Kidney (tissue), 14 donors: ENCODE data around the gene HTR3A. TPM values are rescaled to one million over a fixed set of nuclear protein-coding genes. Genes with fewer than 3 reads are reported as not detected.

ENCODE experiments used
- DNase-seq, 5 donors: peaks; one replicate each; pipeline ENCODE4 v3.0.0-alpha.2; 2013 to 2020
- FAIRE-seq: peaks from 2 replicates; lab custom pipeline; 2012; peaks lifted over from hg19 to GRCh38; lab: Jason Lieb, UNC
- H3K27ac ChIP-seq, 2 donors: one replicate each; pipeline ENCODE4 v1.7.0; 2013; ENCODE audit warnings: low read depth in 2 of 2, low read length in 2 of 2, inconsistent platforms in 1 of 2
- H3K27me3 ChIP-seq: one replicate; pipeline ENCODE4 v1.7.1; 2013; ENCODE audit warnings: low read length, inconsistent platforms; ENCODE audit not compliant: control insufficient read depth, insufficient read depth
- H3K36me3 ChIP-seq, 3 donors: one replicate each; pipeline versions ENCODE4 v1.7.0 to v1.7.1; 2013; ENCODE audit warnings: low read length in 3 of 3, control low read depth in 1 of 3, inconsistent platforms in 1 of 3; ENCODE audit not compliant: insufficient read depth in 3 of 3, control insufficient read depth in 2 of 3
- H3K4me1 ChIP-seq, 3 donors: one replicate each; pipeline versions ENCODE4 v1.7.0 to v1.7.1; 2013; ENCODE audit warnings: low read length in 3 of 3, inconsistent platforms in 1 of 3, low read depth in 1 of 3; ENCODE audit not compliant: control insufficient read depth in 2 of 3, insufficient read depth in 2 of 3
- H3K4me3 ChIP-seq, 3 donors: one replicate each; pipeline versions ENCODE4 v1.7.0 to v1.8.1; 2013; ENCODE audit warnings: low read length in 3 of 3, control low read depth in 1 of 3, inconsistent platforms in 1 of 3
- H3K9ac ChIP-seq, 3 donors: one replicate each; pipeline versions ENCODE4 v1.7.0 to v1.7.1; 2013; ENCODE audit warnings: low read length in 3 of 3, control low read depth in 1 of 3, inconsistent platforms in 1 of 3
- H3K9me3 ChIP-seq, 3 donors: one replicate each; pipeline versions ENCODE4 v1.7.0 to v1.7.1; 2013; ENCODE audit warnings: low read length in 3 of 3, control low read depth in 1 of 3, inconsistent platforms in 1 of 3; ENCODE audit not compliant: control insufficient read depth in 2 of 3, insufficient read depth in 1 of 3
- intact Hi-C: fragments of 100-400 bp; cut with DNase I; formaldehyde crosslinking; loops from one replicate; pipeline ENCODE4 v1.11.1; 2022
- polyA plus RNA-seq: library from polyadenylated mRNA; stranded (reverse); fragments of 350-450 nt; fragmentation: Illumina TruSeq; extraction: RNeasy Lipid Tissue Mini Kit (QIAGEN cat#74804); gene quantifications from one replicate; pipeline ENCODE4 v1.2.3, GENCODE V29; 2014; ENCODE audit warnings: low read depth, low replicate concordance; ENCODE audit not compliant: insufficient read depth
- total RNA-seq: library from RNA; stranded (reverse); fragmentation: NEBNext Ultra II Directional; extraction: Animal tissue kit (Norgen Biotek cat#: 25700); gene quantifications from one replicate; pipeline ENCODE4 v1.2.1, GENCODE V29; 2021
- TF ChIP-seq, protein P1 (sequence below): IDR thresholded peaks from 3 replicates; pipeline ENCODE4 v1.5.1; 2012; ENCODE audit warnings: mild to moderate bottlenecking, moderate library complexity, borderline replicate concordance; ENCODE audit not compliant: insufficient read depth; ENCODE audit errors: extremely low read depth
- donor health status: control.
- donor health status: control.
- donor health status: control.
- donor health status: control.
- donor health status: control.
- donor health status: DM: yes; HTN: yes; CAD: no.
- donor health status: Normal renal cell carcinoma (clear cell type).

Gene HTR3A
- total and polyA plus RNA-seq, 2 donors from 2014 or later = 1.1 TPM; not detected in 1

DNA sequence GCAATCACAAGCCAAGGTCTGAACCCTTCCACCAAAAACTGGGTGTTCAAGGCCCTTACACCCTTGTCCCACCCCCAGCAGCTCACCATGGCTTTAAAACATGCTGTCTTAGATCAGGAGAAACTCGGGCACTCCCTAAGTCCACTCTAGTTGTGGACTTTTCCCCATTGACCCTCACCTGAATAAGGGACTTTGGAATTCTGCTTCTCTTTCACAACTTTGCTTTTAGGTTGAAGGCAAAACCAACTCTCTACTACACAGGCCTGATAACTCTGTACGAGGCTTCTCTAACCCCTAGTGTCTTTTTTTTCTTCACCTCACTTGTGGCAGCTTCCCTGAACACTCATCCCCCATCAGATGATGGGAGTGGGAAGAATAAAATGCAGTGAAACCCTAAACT, 15.0 kb downstream of the HTR3A start:
- no peak overlapping the region for H3K9ac ChIP-seq
- H3K27ac ChIP-seq = no peak overlapping the region
- no peaks in the 10 kb centered on the region for H3K9me3 ChIP-seq
- DNase-seq (no peak), FAIRE-seq (no peak)
- no peak overlapping the region for H3K4me3 ChIP-seq
- H3K27me3 ChIP-seq = peaks cover 5% of the 10 kb centered on the region
- intact Hi-C loops = loop anchor here (5.0 kb wide), 1 partner anchor 272 kb away; no protein-coding TSS in a partner anchor
- no peaks in the 10 kb centered on the region for H3K36me3 ChIP-seq
- H3K4me1 ChIP-seq = no peaks in the 10 kb centered on the region
- TF ChIP-seq, protein P1, sequence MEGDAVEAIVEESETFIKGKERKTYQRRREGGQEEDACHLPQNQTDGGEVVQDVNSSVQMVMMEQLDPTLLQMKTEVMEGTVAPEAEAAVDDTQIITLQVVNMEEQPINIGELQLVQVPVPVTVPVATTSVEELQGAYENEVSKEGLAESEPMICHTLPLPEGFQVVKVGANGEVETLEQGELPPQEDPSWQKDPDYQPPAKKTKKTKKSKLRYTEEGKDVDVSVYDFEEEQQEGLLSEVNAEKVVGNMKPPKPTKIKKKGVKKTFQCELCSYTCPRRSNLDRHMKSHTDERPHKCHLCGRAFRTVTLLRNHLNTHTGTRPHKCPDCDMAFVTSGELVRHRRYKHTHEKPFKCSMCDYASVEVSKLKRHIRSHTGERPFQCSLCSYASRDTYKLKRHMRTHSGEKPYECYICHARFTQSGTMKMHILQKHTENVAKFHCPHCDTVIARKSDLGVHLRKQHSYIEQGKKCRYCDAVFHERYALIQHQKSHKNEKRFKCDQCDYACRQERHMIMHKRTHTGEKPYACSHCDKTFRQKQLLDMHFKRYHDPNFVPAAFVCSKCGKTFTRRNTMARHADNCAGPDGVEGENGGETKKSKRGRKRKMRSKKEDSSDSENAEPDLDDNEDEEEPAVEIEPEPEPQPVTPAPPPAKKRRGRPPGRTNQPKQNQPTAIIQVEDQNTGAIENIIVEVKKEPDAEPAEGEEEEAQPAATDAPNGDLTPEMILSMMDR = no peak

DNA sequence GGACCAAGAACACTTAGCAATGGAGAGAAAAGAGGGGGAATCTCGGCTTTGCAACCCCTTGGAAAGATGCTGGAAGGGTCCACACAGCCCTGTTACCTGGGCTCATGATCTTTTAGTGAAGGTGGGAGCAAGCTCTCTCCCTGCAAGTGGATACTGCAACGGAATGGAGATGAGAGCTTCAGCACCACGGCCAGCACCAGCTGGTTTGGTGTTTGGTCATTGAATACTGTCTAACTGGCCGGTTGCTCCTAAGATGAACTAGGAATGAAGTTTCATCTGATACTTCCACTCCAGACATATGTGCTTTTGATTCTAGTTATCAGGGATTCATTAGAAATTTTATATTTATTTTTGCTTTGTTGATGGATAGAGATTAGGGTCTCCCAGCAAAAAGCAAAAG, 16.3 kb downstream of the HTR3A start:
- no peak overlapping the region for H3K9ac ChIP-seq
- intact Hi-C loops = loop anchor here (5.0 kb wide), 1 partner anchor 271 kb away; no protein-coding TSS in a partner anchor
- H3K27ac ChIP-seq = no peak overlapping the region
- FAIRE-seq (no peak), DNase-seq (peak in 4 of 5 donors; percentile 65 to 89 (median 82))
- TF ChIP-seq, protein P1 = no peak
- peaks cover 5% of the 10 kb centered on the region for H3K27me3 ChIP-seq
- H3K4me3 ChIP-seq = no peak overlapping the region
- H3K9me3 ChIP-seq = no peaks in the 10 kb centered on the region
- H3K4me1 ChIP-seq = no peaks in the 10 kb centered on the region
- H3K36me3 ChIP-seq = no peaks in the 10 kb centered on the region

DNA sequence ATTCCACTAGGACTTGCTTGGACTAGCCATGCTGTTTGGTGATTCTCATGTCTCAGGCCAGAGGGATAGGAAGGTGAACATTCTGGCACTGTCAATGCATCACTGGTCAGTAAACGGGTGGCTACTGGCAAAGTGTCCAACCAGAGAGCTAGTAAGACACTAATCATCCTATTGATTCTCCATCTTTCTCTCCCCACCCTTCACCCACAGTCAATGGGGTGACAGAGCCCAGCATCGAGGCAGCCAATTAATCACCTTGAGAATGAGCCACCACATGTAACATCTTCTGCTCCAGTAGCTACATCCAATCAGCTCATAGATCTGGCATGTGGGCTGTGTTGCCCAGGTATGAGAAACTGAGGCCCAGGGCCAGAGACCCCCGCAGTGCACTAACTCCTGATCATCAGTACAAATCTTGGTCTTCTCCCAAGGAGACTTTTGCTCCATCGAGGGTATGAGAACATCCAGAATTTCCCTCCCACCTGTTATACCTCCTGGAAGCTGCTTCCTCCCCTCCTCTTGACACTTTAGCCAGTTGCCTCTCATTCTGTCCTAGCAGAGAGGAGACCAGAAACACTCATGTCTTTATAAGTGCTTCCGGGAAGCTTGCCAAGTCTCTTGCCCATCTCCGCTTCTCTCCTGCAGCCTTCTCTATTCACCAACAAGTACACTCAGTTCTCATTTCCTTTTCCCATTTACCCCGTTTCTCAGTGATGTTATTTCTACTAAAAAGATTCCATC, 17.0 kb downstream of the HTR3A start:
- Histone ChIP-seq H3K4me3 (no peak overlapping the region), H3K4me1 (no peaks in the 10 kb centered on the region), H3K9ac (no peak overlapping the region), H3K27ac (no peak overlapping the region), H3K27me3 (peaks cover 5% of the 10 kb centered on the region), H3K36me3 (no peaks in the 10 kb centered on the region), H3K9me3 (no peaks in the 10 kb centered on the region)
- DNase-seq (no peak), FAIRE-seq (no peak)
- intact Hi-C loops = loop anchor here (5.0 kb wide), 1 partner anchor 270 kb away; no protein-coding TSS in a partner anchor
- TF ChIP-seq, protein P1 = no peak
